Measurements from ENCODE around the gene SEMA6D.

DNA sequence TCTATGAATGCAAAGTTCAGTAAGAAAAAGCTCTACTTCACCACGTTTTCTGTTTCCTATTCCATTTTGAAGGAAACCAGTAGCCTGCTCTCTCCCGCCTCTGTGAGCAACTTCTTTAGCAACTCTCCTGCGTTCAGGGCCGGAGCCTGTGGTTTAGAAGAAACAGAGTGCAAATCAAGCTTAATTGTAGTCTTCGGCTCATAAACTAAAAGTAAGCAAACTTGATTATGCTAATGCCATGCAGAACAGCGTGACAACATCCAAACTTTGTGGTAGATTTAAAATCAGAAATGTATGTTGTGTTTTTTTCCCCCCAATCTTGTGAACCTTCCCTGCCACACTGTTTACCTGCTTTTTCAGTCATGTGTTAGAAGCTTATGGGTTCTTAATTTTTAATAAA lies 87.4 kb downstream of the SEMA6D start:
- TF ChIP-seq, protein P1, sequence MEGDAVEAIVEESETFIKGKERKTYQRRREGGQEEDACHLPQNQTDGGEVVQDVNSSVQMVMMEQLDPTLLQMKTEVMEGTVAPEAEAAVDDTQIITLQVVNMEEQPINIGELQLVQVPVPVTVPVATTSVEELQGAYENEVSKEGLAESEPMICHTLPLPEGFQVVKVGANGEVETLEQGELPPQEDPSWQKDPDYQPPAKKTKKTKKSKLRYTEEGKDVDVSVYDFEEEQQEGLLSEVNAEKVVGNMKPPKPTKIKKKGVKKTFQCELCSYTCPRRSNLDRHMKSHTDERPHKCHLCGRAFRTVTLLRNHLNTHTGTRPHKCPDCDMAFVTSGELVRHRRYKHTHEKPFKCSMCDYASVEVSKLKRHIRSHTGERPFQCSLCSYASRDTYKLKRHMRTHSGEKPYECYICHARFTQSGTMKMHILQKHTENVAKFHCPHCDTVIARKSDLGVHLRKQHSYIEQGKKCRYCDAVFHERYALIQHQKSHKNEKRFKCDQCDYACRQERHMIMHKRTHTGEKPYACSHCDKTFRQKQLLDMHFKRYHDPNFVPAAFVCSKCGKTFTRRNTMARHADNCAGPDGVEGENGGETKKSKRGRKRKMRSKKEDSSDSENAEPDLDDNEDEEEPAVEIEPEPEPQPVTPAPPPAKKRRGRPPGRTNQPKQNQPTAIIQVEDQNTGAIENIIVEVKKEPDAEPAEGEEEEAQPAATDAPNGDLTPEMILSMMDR (conservative IDR thresholded peaks at IDR 0.05 in 1 of 2, IDR thresholded peaks at IDR 0.05 in 1 of 2; ENCODE audit: low read depth in 1 of 2, low read length in 2 of 2), result no peak
- TF ChIP-seq EZH2 (IDR thresholded peaks at IDR 0.05; ENCODE audit: low read length, missing control alignments), result no peak
